ENCODE measurements around the gene HSPA12B. TPM values are rescaled to one million over a fixed set of nuclear protein-coding genes. Genes with fewer than 3 reads are reported as not detected.
A peak's percentile ranks its signal among the peaks of the same experiment; 100 is the strongest.

HSPA12B gene, protein sequence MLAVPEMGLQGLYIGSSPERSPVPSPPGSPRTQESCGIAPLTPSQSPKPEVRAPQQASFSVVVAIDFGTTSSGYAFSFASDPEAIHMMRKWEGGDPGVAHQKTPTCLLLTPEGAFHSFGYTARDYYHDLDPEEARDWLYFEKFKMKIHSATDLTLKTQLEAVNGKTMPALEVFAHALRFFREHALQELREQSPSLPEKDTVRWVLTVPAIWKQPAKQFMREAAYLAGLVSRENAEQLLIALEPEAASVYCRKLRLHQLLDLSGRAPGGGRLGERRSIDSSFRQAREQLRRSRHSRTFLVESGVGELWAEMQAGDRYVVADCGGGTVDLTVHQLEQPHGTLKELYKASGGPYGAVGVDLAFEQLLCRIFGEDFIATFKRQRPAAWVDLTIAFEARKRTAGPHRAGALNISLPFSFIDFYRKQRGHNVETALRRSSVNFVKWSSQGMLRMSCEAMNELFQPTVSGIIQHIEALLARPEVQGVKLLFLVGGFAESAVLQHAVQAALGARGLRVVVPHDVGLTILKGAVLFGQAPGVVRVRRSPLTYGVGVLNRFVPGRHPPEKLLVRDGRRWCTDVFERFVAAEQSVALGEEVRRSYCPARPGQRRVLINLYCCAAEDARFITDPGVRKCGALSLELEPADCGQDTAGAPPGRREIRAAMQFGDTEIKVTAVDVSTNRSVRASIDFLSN
- 10 to 100 TPM; 18.9 to 34.3 (median 23.4) TPM for polyA plus RNA-seq (ENCODE audit: insufficient read length in 10 of 10)
- long read RNA-seq, donor 1, transcript HSPA12B-201 (13 exons, 3,151 nt) = major isoform, 7 of 36 reads
- long read RNA-seq, donor 1, partial matches to known transcripts = 12 of 36 reads
- long read RNA-seq, donor 1, other reads (novel, unspliced or antisense) = 17 of 36 reads
- long read RNA-seq, donor 2, partial matches to known transcripts = 0 of 2 reads
- long read RNA-seq, donor 2, other reads (novel, unspliced or antisense) = 0 of 2 reads
- long read RNA-seq, donor 3 = 0 reads
- long read RNA-seq, donor 4, transcript HSPA12B-201 (13 exons, 3,151 nt) = major isoform, 5 of 6 reads
- long read RNA-seq, donor 4, partial matches to known transcripts = 0 of 6 reads
- long read RNA-seq, donor 4, other reads (novel, unspliced or antisense) = 0 of 6 reads
- long read RNA-seq, donor 5, transcript HSPA12B-201 (13 exons, 3,151 nt) = major isoform, 6 of 7 reads
- long read RNA-seq, donor 5, partial matches to known transcripts = 0 of 7 reads
- long read RNA-seq, donor 5, other reads (novel, unspliced or antisense) = 0 of 7 reads
- long read RNA-seq, donor 6, transcript HSPA12B-201 (13 exons, 3,151 nt) = major isoform, 5 of 10 reads
- long read RNA-seq, donor 6, partial matches to known transcripts = 5 of 10 reads
- long read RNA-seq, donor 6, other reads (novel, unspliced or antisense) = 0 of 10 reads
- long read RNA-seq, donor 7, partial matches to known transcripts = 7 of 9 reads
- long read RNA-seq, donor 7, other reads (novel, unspliced or antisense) = 0 of 9 reads
- long read RNA-seq, donor 8, partial matches to known transcripts = 0 of 4 reads
- long read RNA-seq, donor 8, other reads (novel, unspliced or antisense) = 0 of 4 reads
- long read RNA-seq, donor 9, partial matches to known transcripts = 0 of 4 reads
- long read RNA-seq, donor 9, other reads (novel, unspliced or antisense) = 0 of 4 reads

DNA sequence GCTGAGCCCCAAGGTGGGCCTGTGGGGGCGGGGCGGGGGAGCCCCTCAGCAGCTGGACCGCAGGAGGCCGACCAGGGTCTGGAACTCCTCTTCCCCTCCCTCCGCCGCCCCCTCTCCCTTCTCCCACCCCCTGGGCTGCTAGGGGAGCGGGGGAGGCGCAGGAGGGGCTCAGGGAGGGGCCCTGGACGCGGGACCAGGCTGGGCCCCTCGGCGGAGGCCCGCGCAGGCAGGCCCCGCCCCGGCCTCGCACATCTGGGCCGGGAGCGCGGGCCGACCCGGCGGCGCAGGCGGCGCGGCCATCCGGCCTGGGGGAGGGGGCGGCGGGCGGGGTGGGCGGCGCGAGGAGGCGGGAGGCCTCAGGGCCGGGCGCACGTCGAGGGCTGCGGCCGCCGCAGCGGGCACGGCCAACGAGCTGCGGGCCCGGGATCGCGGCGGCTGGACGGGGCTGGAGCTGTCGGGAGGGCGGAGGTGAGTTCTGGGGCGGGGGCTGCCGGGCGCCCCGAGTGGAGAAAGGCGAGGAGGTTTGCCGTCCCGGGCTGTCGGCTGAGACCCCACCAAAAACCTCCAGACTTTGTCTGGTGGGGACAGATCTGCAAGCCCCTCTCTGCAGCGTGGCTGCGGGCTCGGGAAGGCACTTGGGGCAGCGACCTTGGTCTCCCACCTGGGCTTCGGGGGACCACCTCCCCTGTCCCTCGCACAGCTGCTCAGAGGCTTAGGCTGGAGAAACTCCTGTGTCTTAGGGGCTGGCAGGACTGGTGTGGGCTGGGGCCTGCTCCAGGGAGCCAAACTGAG lies at the start of gene HSPA12B:
Gene HSPA12B, plus strand, starts transcription at position 359 of the 792 bp plus-strand sequence. CDS start 5,990 bp downstream, outside the sequence.
- peak; percentile 37 to 85 (median 67) for DNase-seq

DNA sequence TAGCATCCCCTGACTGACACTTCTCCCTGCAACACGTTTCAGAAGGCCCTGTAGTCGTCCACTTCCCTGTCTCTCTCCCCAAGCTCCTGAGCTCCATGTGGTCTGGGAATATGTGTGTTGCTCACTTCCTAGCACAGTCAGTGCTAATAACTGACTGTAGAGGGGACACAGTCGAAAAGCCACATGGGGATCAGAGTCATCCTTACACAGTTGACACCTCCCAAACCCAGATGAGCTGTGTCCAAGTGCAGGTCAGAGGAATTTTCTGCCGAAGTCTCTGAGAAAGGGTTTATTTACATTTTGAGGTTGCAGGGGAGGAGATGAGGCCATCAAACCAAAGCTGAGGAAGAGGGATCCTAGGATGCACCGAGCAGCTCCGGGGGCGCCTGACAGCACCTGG lies 47.1 kb upstream of the HSPA12B start:
- no peak for DNase-seq

DNA sequence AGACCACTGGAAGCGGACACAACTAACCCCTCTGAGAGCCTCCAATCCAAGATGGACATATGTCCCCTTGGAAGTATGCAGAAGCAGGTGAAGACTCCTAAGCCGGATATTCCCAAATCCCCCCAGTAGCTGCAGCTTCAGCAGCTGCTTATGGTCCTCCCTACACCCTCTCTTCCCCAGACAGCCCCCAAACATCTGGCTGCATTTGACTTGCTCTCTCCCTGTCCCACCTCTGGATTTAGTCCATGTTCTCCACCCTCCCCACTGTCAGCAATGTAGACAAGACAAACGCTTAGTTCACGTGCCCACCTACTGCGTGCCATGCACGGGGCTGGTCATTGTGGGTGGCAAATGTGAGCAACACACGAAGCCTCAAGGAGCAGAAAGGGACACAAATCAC lies 46.1 kb upstream of the HSPA12B start:
- DNase-seq = no peak

DNA sequence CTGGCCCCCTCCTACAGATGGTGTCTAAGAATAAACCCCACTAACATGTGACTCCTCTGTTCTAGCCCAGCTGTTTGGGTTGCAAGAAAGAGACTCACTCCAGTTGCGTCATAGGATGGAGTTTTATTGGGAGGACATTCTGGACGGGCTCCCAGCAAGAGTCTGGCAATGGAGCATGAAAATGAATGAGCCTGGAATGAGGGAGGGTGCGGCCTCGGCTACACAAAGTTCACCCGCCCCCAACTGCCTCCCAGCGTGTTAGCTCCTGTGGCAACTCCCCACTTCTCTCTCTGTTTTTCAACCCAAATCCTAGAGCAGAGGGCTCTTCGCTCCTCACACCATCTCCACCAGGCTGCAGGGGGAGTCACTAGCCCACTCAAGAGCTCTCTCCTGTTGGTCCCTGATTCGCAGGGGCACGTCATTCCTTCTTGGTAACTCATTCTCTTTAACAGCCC lies 45.6 kb upstream of the HSPA12B start:
- DNase-seq = peak; percentile 95 to 98 (median 95)

DNA sequence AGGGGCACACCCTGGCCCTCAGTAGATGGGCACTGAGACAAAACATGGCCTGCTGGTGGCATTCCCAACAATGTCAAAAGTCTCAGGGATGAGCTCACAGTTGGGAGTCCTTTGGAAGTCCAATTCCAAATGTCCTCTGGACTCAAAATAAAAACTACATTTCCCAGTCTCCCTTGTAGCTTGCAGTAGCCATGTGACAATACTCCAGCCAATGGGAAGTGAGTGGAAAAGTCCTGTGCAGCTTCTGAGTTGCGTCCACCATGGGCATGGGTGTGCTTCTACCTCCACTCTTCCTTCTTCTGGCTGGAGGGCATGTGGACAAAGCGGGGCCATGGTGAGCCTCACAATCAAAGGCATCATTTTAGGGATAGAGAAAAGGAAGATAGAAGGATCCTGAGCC lies 44.8 kb upstream of the HSPA12B start:
- peak in 2 of 3 donors; percentile 69 to 85 for DNase-seq

DNA sequence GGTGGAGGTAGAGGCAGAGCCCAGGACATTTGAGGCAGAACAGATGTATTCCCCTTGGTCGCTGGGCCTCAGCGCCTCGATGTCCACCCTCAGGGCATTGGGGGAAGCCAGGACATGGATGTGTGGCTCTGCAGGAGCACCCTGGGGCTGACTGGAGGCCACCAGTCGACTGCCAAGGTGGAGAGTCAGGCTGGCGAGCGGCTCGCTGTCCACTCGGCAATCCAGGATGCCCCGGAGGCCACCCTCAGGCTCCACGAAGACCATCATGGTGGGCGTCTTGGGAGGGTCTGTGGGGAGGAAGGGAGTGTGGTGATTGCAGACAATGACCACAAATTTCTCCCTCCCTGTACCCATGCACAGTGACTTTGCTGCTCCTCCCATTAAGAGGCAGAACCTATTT lies 42.5 kb upstream of the HSPA12B start:
- no peak for DNase-seq

DNA sequence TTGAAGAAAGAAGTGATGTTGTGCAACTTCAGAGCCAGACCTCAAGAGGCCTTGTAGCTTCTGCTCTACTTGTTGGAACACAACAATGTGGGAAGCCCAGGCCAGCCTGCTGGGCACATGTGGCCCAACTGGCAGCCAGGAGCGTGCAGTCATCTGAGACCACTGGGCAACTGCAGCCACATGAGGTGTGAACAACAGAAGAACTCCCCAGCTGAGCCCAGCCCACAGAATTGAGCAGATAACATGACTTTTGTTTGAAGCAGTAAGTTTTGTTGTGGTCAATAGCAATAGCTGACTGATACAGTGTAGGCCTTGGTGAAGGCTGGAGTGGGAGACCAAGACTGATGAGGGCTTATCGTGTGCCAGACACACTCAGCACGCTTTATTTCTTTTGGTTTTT lies 42.1 kb upstream of the HSPA12B start:
- DNase-seq = no peak

DNA sequence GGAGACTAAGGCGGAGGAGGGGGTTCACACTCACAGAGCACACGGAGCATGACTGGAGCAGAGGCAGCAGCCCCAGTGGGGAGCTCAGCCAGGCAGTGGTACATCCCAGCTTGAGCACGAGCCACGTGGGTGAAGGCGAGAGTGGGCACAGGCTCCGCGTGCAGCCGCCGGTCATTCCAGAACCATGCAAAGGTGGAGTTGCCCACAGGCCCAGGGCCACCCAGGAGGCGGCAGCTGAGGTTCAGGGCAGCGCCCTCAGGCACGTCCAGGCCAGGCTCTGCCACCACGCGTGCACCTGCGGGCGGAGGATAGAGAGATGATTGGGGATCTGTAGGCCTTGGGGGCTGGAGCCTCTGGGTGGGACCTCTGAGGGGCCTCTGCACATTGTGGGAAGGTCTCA lies 41.2 kb upstream of the HSPA12B start:
- no peak for DNase-seq

DNA sequence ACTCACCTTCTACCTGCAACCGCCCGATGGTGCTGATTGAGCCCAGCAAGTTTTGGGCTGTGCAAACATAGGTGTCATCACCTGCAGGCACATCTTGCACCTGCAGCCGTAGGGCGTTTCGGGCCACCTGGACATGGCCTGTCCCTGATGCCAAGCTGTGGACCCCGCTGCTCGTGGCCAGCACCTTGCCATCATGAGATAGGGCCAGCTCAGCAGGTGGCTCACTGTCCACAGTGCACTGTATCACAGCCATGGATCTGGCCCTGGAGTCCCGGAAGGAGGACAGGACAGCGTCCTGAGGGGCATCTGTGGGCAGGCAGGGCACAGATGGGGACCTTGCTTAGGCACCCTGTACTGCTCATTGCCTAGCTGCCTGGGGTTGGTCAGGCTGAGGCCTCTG lies 40.6 kb upstream of the HSPA12B start:
- DNase-seq = no peak

DNA sequence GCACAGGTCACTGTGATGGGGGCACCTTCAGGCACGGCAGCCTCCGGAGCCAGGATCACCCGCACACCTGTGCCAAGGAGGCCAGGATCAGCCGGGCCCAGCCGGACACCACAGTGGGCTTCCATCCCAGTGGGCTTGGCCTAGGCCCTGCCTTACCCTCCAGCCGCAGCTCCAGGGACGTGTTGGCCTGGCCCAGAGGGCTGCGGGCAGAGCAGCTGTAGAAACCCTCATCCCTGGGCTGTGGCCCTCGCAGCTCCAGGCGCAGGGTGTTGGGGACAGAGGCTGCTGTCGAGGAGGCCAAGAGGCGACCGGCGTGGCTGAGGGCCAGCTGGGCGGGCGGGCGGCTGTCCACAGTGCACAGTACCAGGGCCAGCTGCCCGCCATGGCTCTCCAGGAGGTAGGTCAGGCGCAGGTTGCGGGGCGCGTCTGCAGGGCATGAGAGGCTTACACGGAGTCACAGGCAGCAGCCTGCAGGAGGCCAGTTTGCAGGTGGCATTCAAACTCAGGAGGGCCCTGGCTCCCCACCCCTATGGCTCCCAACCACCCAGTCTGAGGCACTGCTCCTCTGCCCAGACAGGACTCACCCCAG lies 39.7 kb upstream of the HSPA12B start:
- no peak for DNase-seq

DNA sequence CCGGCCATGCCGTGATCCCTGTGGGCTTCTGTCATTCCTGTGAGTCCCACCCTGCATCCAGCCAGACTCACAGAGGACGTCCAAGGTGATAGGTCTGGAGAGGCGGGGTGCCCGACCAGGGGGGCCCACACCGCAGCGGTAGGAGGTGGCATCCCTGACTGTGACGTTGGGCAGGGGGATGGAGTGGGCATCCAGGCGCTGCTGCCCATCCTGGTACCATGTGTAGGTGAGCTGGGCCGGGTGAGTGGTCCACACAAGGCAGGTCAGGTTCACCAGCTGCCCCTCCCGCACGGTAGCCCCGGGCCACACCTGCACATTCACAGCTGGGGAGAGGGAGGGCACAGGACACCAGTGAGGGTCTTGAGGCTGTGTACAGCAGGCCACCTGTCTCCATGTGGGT lies 39.1 kb upstream of the HSPA12B start:
- no peak for DNase-seq

DNA sequence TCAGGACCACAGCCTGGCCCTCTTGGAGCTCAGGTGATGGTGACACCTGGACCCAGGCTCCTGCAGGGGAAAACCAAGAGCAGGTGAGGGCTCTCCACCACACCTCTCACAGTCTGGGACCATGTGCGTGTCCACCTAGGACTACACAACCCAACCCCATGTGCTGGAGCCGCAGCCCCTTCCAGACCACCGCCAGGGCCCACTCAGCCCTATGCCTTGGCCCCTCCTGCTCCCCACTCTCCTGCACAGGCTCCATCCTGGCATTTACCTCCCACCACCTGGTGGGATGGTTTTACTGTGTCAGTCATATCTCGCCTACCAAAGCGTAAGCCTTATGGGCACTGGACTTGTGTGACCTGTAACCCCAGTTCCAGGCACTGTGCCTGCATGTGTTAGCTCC lies 37.6 kb upstream of the HSPA12B start:
- no peak for DNase-seq

DNA sequence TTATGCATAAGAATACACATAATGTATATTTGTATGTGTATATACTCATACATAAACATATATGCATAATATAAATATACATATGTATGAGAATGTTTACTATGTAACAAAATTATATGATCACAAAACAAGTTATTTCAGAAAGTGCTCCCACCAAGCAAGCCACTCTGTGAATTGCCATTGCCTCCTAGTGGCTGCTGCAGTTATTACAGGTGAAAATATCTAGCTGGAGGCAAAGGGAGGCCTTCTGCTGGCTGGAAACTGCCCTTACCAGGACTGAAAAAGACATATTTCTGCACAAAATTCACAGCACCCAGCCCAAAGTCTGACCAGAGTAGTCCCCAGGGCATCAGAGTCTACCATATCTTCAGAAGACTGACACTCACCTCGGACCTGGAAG lies 36.3 kb upstream of the HSPA12B start:
- no peak for DNase-seq

DNA sequence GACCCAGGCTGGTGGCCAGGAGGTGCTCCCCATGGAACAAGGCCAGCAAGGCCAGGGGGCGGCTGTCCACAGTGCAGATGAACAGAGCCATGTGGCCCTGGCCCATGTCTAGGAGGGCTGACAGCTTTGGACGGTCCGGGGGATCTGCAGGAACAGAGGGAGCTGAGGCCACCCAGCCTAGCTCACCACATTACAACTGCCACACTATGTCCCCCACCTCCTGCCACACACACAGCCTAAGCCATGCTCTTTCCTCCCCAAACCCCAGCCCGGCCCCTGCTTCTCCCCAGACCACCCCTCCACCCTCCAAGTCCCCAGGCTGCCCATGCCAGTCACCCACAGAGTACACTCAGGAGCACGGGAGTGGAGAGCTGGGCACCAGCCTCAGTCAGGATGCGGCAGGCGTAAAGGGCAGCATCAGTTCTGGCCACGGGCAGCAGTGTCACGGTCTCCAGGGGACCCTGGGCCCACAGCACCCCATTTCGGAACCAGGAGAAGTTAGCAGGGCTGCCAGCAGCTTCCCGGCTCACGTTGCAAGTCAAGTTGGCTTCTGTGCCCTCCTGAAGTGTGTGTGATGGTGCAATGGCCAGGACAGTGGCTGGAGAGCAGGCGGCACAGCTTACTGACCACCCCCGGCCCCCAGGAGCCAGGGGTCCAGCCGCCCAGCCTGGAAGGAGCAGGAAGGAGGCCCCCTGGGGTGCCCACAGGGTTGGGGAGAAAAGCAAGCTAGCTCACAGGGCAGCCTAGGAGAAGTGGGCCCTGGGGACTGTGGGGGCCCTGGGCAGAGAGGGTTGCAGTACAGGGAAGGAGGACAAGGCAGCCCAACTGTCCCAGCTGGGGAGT lies 35.5 kb upstream of the HSPA12B start:
- no peak for DNase-seq

DNA sequence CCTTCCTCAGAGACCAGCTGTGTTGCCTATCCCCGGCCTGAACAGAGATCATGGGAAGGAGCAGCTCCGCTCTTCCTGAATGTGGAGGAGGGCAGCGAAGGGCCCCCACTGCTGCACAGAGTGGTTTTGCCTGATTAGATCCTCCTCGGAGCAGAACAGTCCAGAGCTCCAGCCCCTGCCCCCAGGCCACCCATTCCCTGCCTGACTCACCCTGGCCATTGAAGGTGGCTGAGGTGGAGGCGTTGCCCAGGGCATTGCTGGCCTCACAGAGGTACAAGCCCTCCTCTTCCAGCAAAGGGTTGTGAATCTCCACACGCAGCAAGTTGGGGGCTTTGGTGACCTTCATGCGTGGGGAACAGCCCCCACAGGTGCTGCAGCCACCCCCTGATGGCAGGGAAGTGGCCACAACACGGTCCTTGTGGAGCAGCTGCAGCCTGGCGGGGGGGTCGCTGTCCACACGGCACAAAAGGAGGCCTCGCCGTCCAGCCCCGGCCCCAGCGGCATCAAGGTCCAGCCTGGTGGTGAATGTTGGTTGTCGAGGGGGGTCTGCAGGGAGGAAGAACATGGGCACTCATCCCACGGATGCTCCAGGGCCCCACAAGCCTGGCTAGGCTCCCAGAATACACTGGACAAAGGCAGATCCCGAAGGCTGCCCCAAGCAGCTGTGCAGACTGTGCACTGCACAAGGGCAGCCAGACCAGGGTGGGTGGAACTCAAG lies 34.7 kb upstream of the HSPA12B start:
- DNase-seq = peak in 1 of 3 donors; percentile 54

DNA sequence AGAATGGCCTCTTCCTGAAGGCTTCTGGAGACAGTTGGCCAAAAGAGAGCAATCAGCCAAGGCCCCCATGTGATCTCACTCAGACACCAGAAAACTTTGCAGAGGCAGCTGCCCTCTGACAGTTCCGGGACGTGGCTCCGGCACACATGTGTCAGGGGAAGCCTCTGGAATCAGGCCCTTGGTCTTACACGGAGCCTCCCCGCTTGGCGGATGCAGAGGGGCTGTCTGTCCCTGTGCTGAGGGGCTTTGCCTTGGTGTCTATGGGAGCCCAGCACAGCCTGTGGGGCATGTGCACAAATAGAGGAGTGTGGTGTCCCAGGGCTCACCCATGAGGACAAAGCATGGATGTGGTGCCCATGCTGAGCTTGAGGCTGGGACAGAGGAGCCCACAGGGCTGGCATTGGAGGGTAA lies 33.9 kb upstream of the HSPA12B start:
- peak in 2 of 3 donors; percentile 52 to 75 for DNase-seq

DNA sequence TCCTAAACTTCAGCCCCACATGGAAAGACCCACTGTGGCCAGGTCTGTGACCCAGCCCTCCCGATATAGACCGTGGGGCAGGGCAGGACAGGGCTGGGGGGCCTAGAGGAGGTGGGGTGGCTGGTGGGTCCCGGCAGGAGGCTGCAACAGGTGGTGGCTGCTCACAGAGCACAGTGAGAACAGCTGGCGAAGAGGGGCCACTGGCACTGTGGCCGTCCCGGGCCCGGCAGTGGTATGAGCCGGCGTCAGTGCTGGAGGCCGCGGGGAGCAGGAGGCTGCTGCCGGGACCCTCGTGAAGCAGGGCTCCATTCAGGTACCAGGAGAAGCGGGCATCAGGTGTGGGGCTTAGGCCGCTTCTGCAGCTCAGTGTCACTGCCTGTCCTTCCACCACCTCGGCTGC lies 33.4 kb upstream of the HSPA12B start:
- peak in 1 of 3 donors; percentile 51 for DNase-seq
